ENCODE results near the gene PLN. TPM values are rescaled to one million over a fixed set of nuclear protein-coding genes. Genes with fewer than 3 reads are reported as not detected.

The PLN gene
- total RNA-seq, 4 donors from 2014 or later, result 32.6 to 52.0 (median 47.1) TPM

GRCh38 chr6:118588626-118589025 lies 40.5 kb downstream of the PLN start:
- Histone ChIP-seq H3K4me3 (no peak overlapping the region), H3K27ac (no peak overlapping the region), H3K4me1 (peaks cover 0 to 17% (median 3%) of the 10 kb centered on the region in 4 donors), H3K36me3 (no peaks in the 10 kb centered on the region), H3K27me3 (no peaks in the 10 kb centered on the region), H3K9me3 (no peaks in the 10 kb centered on the region)
- intact Hi-C loops (cut with DNase I; ENCODE audit: low total_unique reads) (no loop called here), in situ Hi-C loops (cut with MboI; ENCODE audit: low pct_ligation_motif_present in 1 of 4, low pct_unique_long_range_greater_than_20kb in 1 of 4, low sequenced_read_pairs in 3 of 4) (no loop called here)
- WGBS, 2 donors (ENCODE audit: low coverage in 1 of 2), result 92% methylated on average over 5 of the region's 5 CpGs; no CpG with 5 or more reads in 1 of the 2 donors
- DNase-seq, result no peak
- TF ChIP-seq POLR2AphosphoS5 (IDR thresholded peaks at IDR 0.05), result no peak
- no peak for TF ChIP-seq EP300 (IDR thresholded peaks at IDR 0.05; ENCODE audit: low read depth)
- no peak for TF ChIP-seq CTCF (IDR thresholded peaks at IDR 0.05)
- TF ChIP-seq POLR2A (IDR thresholded peaks at IDR 0.05), result no peak

- Histone ChIP-seq H3K9me3 (no peaks in the 10 kb centered on the region), H3K27ac (no peak overlapping the region), H3K27me3 (no peaks in the 10 kb centered on the region), H3K4me1 (peaks cover 0 to 17% (median 3%) of the 10 kb centered on the region in 4 donors), H3K4me3 (no peak overlapping the region), H3K36me3 (no peaks in the 10 kb centered on the region)
- in situ Hi-C loops (cut with MboI; ENCODE audit: low pct_ligation_motif_present in 1 of 4, low pct_unique_long_range_greater_than_20kb in 1 of 4, low sequenced_read_pairs in 3 of 4), result no loop called here
- no peak for DNase-seq
- intact Hi-C loops (cut with DNase I; ENCODE audit: low total_unique reads), result no loop called here
- WGBS, 2 donors (ENCODE audit: low coverage in 1 of 2), result 75 to 83% methylated on average over 1 to 4 of the region's 4 CpGs
- TF ChIP-seq EP300 (IDR thresholded peaks at IDR 0.05; ENCODE audit: low read depth) (no peak), POLR2A (IDR thresholded peaks at IDR 0.05) (no peak), CTCF (IDR thresholded peaks at IDR 0.05) (no peak), POLR2AphosphoS5 (IDR thresholded peaks at IDR 0.05) (no peak)
These were observed 41.1 kb downstream of the PLN start for GRCh38 chr6:118589186-118589585.

- Histone ChIP-seq H3K36me3 (no peaks in the 10 kb centered on the region), H3K4me1 (peaks cover 0 to 17% (median 3%) of the 10 kb centered on the region in 4 donors), H3K9me3 (no peaks in the 10 kb centered on the region), H3K27me3 (no peaks in the 10 kb centered on the region), H3K27ac (no peak overlapping the region), H3K4me3 (no peak overlapping the region)
- no peak for DNase-seq
- intact Hi-C loops (cut with DNase I; ENCODE audit: low total_unique reads), result no loop called here
- 65 to 73% methylated on average over 6 of the region's 6 CpGs for WGBS, 2 donors (ENCODE audit: low coverage in 1 of 2)
- no peak for TF ChIP-seq CTCF (IDR thresholded peaks at IDR 0.05)
- TF ChIP-seq POLR2AphosphoS5 (IDR thresholded peaks at IDR 0.05), result no peak
- TF ChIP-seq EP300 (IDR thresholded peaks at IDR 0.05; ENCODE audit: low read depth), result no peak
- TF ChIP-seq POLR2A (IDR thresholded peaks at IDR 0.05), result no peak
- in situ Hi-C loops (cut with MboI; ENCODE audit: low pct_ligation_motif_present in 1 of 4, low pct_unique_long_range_greater_than_20kb in 1 of 4, low sequenced_read_pairs in 3 of 4), result no loop called here
These were observed 41.7 kb downstream of the PLN start for GRCh38 chr6:118589649-118590365.

GRCh38 chr6:118591897-118592296 lies 43.8 kb downstream of the PLN start:
- DNase-seq, result no peak
- Histone ChIP-seq H3K9me3 (no peaks in the 10 kb centered on the region), H3K4me1 (peaks cover 0 to 6% (median 0%) of the 10 kb centered on the region in 4 donors), H3K27ac (no peak overlapping the region), H3K4me3 (no peak overlapping the region), H3K27me3 (no peaks in the 10 kb centered on the region), H3K36me3 (no peaks in the 10 kb centered on the region)
- no peak for TF ChIP-seq POLR2A (IDR thresholded peaks at IDR 0.05)
- TF ChIP-seq CTCF (IDR thresholded peaks at IDR 0.05), result no peak
- TF ChIP-seq POLR2AphosphoS5 (IDR thresholded peaks at IDR 0.05), result no peak
- TF ChIP-seq EP300 (IDR thresholded peaks at IDR 0.05; ENCODE audit: low read depth), result no peak
- WGBS, 2 donors (ENCODE audit: low coverage in 1 of 2), result 71 to 73% methylated on average over 3 of the region's 3 CpGs
- in situ Hi-C loops (cut with MboI; ENCODE audit: low pct_ligation_motif_present in 1 of 4, low pct_unique_long_range_greater_than_20kb in 1 of 4, low sequenced_read_pairs in 3 of 4), result no loop called here
- intact Hi-C loops (cut with DNase I; ENCODE audit: low total_unique reads), result no loop called here
